Neural cell (in vitro differentiated cells): Measurements from ENCODE around the gene LPCAT1.

Experiments
- EP300 ChIP-seq: fragments of 450-650 bp; conservative IDR thresholded peaks from 2 replicates; pipeline ENCODE4 v1.6.1; 2014; ENCODE audit warnings: antibody characterized with exemption, mild to moderate bottlenecking, moderate library complexity; ENCODE audit not compliant: poor library complexity, severe bottlenecking
- EZH2 ChIP-seq: fragments of 200-600, 300-800 bp; shearing (Covaris generic), sonication (generic); IDR thresholded peaks from 2 replicates; pipeline ENCODE4 v1.6.1; 2014; ENCODE audit warnings: antibody characterized with exemption, low read length, borderline replicate concordance, mild to moderate bottlenecking; ENCODE audit not compliant: insufficient read depth, poor library complexity, severe bottlenecking
- RAD21 ChIP-seq: fragments of 450-650 bp; conservative IDR thresholded peaks from 2 replicates; pipeline ENCODE4 v1.6.1; 2014; ENCODE audit warnings: antibody characterized with exemption, mild to moderate bottlenecking, moderate library complexity
- TF ChIP-seq, protein P1 (sequence below): fragments of 450-650 bp; IDR thresholded peaks from 2 replicates; pipeline ENCODE4 v1.5.1; 2014; ENCODE audit warnings: antibody characterized with exemption, mild to moderate bottlenecking, moderate library complexity; ENCODE audit not compliant: poor library complexity, severe bottlenecking
- TF ChIP-seq, protein P2 (sequence below): IDR thresholded peaks from 2 replicates; pipeline ENCODE4 v1.6.1; 2012; ENCODE audit warnings: borderline replicate concordance

DNA sequence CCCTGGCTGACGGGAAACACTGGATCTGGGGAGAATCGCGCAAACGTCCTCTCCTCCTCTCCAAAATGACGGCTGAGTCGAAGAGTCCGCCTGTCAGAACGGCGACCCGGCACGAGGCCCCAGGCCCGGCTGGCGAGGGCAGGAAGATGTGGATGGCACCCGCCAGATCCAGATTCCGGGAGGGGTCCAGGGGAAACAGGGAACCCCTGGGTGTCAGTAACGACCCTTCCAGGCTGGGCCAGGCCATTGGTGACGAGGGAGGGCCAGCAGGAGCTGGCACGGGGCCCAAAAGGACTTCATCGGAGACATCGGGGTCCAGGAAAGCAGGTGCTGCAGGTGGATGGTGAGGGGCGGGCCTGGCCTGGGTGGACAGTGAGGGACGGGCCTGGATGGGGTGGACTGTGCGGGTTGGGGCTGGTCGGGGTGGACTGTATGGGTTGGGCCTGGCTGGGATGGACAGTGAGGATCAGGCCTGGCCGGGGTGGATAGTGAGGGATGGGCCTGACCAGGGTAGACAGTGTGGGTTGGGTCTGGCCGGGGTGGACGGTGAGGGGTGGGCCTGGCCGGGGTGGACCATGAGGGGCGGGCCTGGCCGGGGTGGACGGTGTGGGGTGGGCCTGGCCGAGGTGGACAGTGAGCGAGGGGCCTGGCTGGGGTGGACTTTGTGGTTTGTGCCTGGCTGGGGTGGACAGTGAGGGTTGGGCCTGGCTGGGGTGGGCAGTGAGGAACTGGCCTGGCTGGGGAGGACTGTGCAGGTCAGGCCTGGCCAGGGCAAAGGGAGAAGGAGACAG lies 92.5 kb downstream of the LPCAT1 start:
- TF ChIP-seq, protein P1, sequence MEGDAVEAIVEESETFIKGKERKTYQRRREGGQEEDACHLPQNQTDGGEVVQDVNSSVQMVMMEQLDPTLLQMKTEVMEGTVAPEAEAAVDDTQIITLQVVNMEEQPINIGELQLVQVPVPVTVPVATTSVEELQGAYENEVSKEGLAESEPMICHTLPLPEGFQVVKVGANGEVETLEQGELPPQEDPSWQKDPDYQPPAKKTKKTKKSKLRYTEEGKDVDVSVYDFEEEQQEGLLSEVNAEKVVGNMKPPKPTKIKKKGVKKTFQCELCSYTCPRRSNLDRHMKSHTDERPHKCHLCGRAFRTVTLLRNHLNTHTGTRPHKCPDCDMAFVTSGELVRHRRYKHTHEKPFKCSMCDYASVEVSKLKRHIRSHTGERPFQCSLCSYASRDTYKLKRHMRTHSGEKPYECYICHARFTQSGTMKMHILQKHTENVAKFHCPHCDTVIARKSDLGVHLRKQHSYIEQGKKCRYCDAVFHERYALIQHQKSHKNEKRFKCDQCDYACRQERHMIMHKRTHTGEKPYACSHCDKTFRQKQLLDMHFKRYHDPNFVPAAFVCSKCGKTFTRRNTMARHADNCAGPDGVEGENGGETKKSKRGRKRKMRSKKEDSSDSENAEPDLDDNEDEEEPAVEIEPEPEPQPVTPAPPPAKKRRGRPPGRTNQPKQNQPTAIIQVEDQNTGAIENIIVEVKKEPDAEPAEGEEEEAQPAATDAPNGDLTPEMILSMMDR = no peak
- no peak for TF ChIP-seq EZH2
- TF ChIP-seq RAD21 = no peak
- TF ChIP-seq EP300 = no peak
- TF ChIP-seq, protein P2, sequence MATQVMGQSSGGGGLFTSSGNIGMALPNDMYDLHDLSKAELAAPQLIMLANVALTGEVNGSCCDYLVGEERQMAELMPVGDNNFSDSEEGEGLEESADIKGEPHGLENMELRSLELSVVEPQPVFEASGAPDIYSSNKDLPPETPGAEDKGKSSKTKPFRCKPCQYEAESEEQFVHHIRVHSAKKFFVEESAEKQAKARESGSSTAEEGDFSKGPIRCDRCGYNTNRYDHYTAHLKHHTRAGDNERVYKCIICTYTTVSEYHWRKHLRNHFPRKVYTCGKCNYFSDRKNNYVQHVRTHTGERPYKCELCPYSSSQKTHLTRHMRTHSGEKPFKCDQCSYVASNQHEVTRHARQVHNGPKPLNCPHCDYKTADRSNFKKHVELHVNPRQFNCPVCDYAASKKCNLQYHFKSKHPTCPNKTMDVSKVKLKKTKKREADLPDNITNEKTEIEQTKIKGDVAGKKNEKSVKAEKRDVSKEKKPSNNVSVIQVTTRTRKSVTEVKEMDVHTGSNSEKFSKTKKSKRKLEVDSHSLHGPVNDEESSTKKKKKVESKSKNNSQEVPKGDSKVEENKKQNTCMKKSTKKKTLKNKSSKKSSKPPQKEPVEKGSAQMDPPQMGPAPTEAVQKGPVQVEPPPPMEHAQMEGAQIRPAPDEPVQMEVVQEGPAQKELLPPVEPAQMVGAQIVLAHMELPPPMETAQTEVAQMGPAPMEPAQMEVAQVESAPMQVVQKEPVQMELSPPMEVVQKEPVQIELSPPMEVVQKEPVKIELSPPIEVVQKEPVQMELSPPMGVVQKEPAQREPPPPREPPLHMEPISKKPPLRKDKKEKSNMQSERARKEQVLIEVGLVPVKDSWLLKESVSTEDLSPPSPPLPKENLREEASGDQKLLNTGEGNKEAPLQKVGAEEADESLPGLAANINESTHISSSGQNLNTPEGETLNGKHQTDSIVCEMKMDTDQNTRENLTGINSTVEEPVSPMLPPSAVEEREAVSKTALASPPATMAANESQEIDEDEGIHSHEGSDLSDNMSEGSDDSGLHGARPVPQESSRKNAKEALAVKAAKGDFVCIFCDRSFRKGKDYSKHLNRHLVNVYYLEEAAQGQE = no peak
